ENCODE measurements around the gene WWOX. TPM values are rescaled to one million over a fixed set of nuclear protein-coding genes. Genes with fewer than 3 reads are reported as not detected.

Gene WWOX
- total and polyA plus RNA-seq, 2 of the 8 experiments (the other 6 are each of a cell fraction or from before 2014, with no cell fraction given): 5.4 to 16.7 TPM

GRCh38 chr16:78425891-78426510, 326.5 kb downstream of the WWOX start:
- no peak overlapping the region for H3K23ac ChIP-seq (ENCODE audit: insufficient read length)
- WGBS, 2 experiments (ENCODE audit: extremely low coverage in 1 of 2, insufficient coverage in 1 of 2, insufficient read length in 1 of 2, insufficient replicate concordance in 2 of 2, low coverage in 1 of 2, low lambda C conversion rate in 2 of 2, missing lambda C conversion rate in 1 of 2): 90% methylated on average over 7 of the region's 7 CpGs; no CpG with 5 or more reads in 1 of the 2 experiments
- H2BK20ac ChIP-seq (ENCODE audit: low read length): no peak overlapping the region
- no peak overlapping the region for H2BK12ac ChIP-seq (ENCODE audit: low read depth, low read length)
- no peaks in the 10 kb centered on the region for H3K23me2 ChIP-seq (ENCODE audit: low read depth, low read length)
- ChIA-PET POLR2A (ENCODE audit: partially characterized antibody) (no interaction called here), CTCF (ENCODE audit: partially characterized antibody) (interaction anchor here (0.7 to 3.2 kb wide), 3 partner anchors 10 to 62 kb away, joined by 3 to 22 read pairs (median 3); no protein-coding TSS in a partner anchor)
- H3K56ac ChIP-seq (replicated peaks; ENCODE audit: insufficient read length, low read depth, low read length): no peak overlapping the region
- no peaks in the 10 kb centered on the region; a peak in 1 of 7 replicates for H3K4me1 ChIP-seq (replicated peaks in 1 of 4; ENCODE audit: control insufficient read depth in 3 of 4, insufficient read depth in 4 of 4, low read length in 3 of 4)
- no peak overlapping the region for H4K5ac ChIP-seq (ENCODE audit: insufficient read length, low read depth, low read length)
- DNase-seq (ENCODE audit: low read depth in 1 of 2, low spot score in 2 of 2) (no peak), FAIRE-seq (no peak)
- H4K20me1 ChIP-seq (replicated peaks in 1 of 2; ENCODE audit: control insufficient read depth in 1 of 2, insufficient read depth in 2 of 2, low read length in 2 of 2): no peaks in the 10 kb centered on the region
- H3K14ac ChIP-seq (ENCODE audit: insufficient read length): no peak overlapping the region
- no peak overlapping the region for H3K27ac ChIP-seq (ENCODE audit: low read depth, low read length)
- no peak overlapping the region for H3K4ac ChIP-seq (replicated peaks; ENCODE audit: insufficient read length, low read depth, low read length)
- no peak overlapping the region for H2BK15ac ChIP-seq (ENCODE audit: low read length)
- no peak overlapping the region for H2AK5ac ChIP-seq (ENCODE audit: low read depth, low read length)
- H4K8ac ChIP-seq (ENCODE audit: extremely low read depth, insufficient read depth, low read length): no peak overlapping the region
- H3K27me3 ChIP-seq (replicated peaks in 1 of 4; ENCODE audit: control insufficient read depth in 3 of 4, extremely low read depth in 1 of 4, insufficient read depth in 3 of 4, low read length in 3 of 4): no peaks in the 10 kb centered on the region
- no peaks in the 10 kb centered on the region for H3K9me3 ChIP-seq (ENCODE audit: insufficient read depth in 2 of 2, low read depth in 1 of 2, low read length in 1 of 2)
- no peak overlapping the region for H2BK5ac ChIP-seq (ENCODE audit: low read depth, low read length)
- H2AFZ ChIP-seq (ENCODE audit: low read length): no peak overlapping the region
- H3K9ac ChIP-seq (replicated peaks in 1 of 4; ENCODE audit: extremely low read depth in 1 of 4, low read depth in 3 of 4, low read length in 3 of 4): no peak overlapping the region
- H3K4me2 ChIP-seq (ENCODE audit: insufficient read depth in 1 of 2, low read depth in 2 of 2, low read length in 2 of 2): no peak overlapping the region
- no peak overlapping the region for H3K4me3 ChIP-seq (ENCODE audit: extremely low read depth in 1 of 4, insufficient read depth in 2 of 4, low read depth in 3 of 4, low read length in 4 of 4)
- no peak overlapping the region for H4K91ac ChIP-seq (replicated peaks; ENCODE audit: insufficient read length, low read length)
- H3K79me1 ChIP-seq (ENCODE audit: low read depth, low read length): no peaks in the 10 kb centered on the region
- no peaks in the 10 kb centered on the region for H3K36me3 ChIP-seq (ENCODE audit: control insufficient read depth in 2 of 4, insufficient read depth in 4 of 4, low read length in 3 of 4)
- H3K18ac ChIP-seq (ENCODE audit: extremely low read depth, low read length): no peak overlapping the region
- H2BK120ac ChIP-seq (replicated peaks; ENCODE audit: low read depth, low read length): no peak overlapping the region
- no peaks in the 10 kb centered on the region for H3K79me2 ChIP-seq (ENCODE audit: control insufficient read depth in 1 of 2, insufficient read depth in 2 of 2, low read length in 2 of 2)
- TF ChIP-seq SP1 (IDR thresholded peaks at IDR 0.05; ENCODE audit: low read depth, low read length): no peak
- no peak for TF ChIP-seq RBBP5 (IDR thresholded peaks at IDR 0.05; ENCODE audit: borderline replicate concordance, low read depth, low read length)

Data from H1 (cell line).